ENCODE data around the gene TMEM132C. TPM values are rescaled to one million over a fixed set of nuclear protein-coding genes. Genes with fewer than 3 reads are reported as not detected.
"Not testable (repeated sequence)": the region's sequence is repeated elsewhere in the genome, so short reads cannot be mapped to it uniquely, and the experiment has no call there.

TMEM132C gene
- total RNA-seq, 2 donors from 2014 or later, result 0.46 to 5.3 TPM

DNA sequence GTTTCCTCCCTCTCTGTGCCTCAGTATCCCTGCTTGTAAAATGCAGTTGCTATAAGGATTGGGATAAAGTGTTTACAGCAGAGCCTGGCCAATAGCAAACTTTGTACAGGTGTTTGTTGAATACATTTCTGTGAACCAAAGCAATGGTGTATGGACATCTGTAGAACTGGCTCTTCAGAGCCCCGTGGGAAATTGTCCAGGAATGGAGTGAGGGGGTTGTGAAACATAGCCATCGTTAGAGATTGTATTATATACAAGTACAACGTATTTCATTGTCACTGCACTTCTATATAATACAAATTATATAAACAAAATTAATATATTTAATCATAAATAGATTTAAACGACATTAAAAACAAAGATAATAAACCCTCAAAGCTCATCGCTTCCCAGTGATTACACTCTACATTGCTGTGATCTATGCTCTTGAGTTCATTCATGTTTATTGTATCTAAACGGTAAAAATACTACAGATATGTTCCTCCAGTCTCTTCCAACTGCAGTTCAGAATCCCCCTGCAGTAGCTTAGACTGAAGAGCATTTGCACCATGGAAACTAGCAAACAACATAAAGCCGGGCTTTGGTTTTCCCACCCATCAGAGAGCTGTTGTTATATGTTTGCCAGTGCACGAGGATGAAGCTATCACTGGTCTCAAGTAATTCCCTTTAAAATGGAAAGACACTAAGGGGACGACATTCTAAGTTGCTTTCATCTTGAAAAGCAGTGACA, 216.7 kb downstream of the TMEM132C start:
- H3K9me3 ChIP-seq, result no peaks in the 10 kb centered on the region
- H3K4me1 ChIP-seq (replicated peaks), result no peaks in the 10 kb centered on the region
- WGBS, result 59% methylated on average over 9 of the region's 9 CpGs
- H3K4me3 ChIP-seq, result no peak overlapping the region
- no peak for DNase-seq (ENCODE audit: low spot score)
- H3K27me3 ChIP-seq (replicated peaks; ENCODE audit: insufficient read depth), result no peaks in the 10 kb centered on the region
- no peaks in the 10 kb centered on the region for H3K36me3 ChIP-seq
- H3K27ac ChIP-seq, result no peak overlapping the region
- intact Hi-C loops (cut with DNase I), result no loop called here
- TF ChIP-seq CTCF (IDR thresholded peaks at IDR 0.05) (no peak), POLR2AphosphoS5 (IDR thresholded peaks at IDR 0.05) (no peak), POLR2A (IDR thresholded peaks at IDR 0.05) (no peak)

DNA sequence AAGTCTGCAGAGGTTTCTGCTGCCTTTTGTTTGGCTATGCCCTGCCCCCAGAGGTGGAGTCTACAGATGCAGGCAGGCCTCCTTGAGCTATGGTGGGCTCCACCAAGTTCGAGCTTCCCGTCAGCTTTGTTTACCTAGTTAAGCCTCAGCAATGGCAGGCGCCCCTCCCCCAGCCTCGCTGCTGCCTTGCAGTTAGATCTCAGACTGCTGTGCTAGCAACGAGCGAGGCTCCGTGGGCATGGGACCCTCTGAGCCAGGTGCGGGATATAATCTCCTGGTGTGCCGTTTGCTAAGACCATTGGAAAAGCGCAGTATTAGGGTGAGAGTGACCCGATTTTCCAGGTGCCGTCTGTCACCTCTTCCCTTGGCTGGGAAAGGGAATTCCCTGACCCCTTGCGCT, 230.4 kb downstream of the TMEM132C start:
- H3K27ac ChIP-seq; H3K4me3 ChIP-seq; H3K4me1 ChIP-seq (replicated peaks); H3K36me3 ChIP-seq; DNase-seq (ENCODE audit: low spot score); H3K27me3 ChIP-seq (replicated peaks; ENCODE audit: insufficient read depth); intact Hi-C loops (cut with DNase I); H3K9me3 ChIP-seq: not testable (repeated sequence)
- 95% methylated on average over 13 of the region's 13 CpGs for WGBS

GRCh38 chr12:128507470-128507869, 240.5 kb downstream of the TMEM132C start:
- no peaks in the 10 kb centered on the region for H3K4me1 ChIP-seq (replicated peaks)
- no peak overlapping the region for H3K4me3 ChIP-seq
- no peak overlapping the region for H3K27ac ChIP-seq
- DNase-seq (ENCODE audit: low spot score), result no peak
- H3K9me3 ChIP-seq, result no peaks in the 10 kb centered on the region
- H3K36me3 ChIP-seq, result no peaks in the 10 kb centered on the region
- intact Hi-C loops (cut with DNase I), result no loop called here
- no peaks in the 10 kb centered on the region for H3K27me3 ChIP-seq (replicated peaks; ENCODE audit: insufficient read depth)
- TF ChIP-seq POLR2AphosphoS5 (IDR thresholded peaks at IDR 0.05) (no peak), POLR2A (IDR thresholded peaks at IDR 0.05) (no peak), CTCF (IDR thresholded peaks at IDR 0.05) (no peak)
- 80% methylated on average over 7 of the region's 7 CpGs for WGBS

- intact Hi-C loops (cut with DNase I), result no loop called here
- no peak overlapping the region for H3K27ac ChIP-seq
- H3K9me3 ChIP-seq, result no peaks in the 10 kb centered on the region
- no peak overlapping the region for H3K4me3 ChIP-seq
- DNase-seq (ENCODE audit: low spot score), result no peak
- no peaks in the 10 kb centered on the region for H3K4me1 ChIP-seq (replicated peaks)
- H3K36me3 ChIP-seq, result no peaks in the 10 kb centered on the region
- no peak for TF ChIP-seq POLR2AphosphoS5 (IDR thresholded peaks at IDR 0.05)
- no peak for TF ChIP-seq CTCF (IDR thresholded peaks at IDR 0.05)
- TF ChIP-seq POLR2A (IDR thresholded peaks at IDR 0.05), result no peak
- WGBS, result 91% methylated on average over 4 of the region's 4 CpGs
- no peaks in the 10 kb centered on the region for H3K27me3 ChIP-seq (replicated peaks; ENCODE audit: insufficient read depth)
These were observed 242.2 kb downstream of the TMEM132C start for GRCh38 chr12:128509170-128509569.

DNA sequence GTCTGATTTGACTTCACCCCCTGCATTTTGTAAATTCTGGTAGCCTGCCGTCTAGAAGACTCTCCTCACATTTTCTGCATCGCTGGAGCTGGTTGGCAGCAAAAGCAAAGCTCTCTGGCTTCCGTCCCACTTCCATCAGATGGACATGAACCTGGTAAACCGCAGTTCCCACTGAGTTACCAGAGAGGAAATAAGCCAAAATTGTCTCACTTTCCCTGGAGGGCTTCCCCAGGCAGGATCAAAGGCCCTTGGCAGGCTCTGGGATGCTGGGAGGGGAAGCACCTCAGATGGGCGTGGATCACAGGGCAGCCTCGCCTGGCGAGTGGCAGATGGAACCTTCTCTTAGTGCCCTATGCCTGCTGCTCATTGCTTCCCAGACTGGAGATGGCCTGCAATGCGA, 243.5 kb downstream of the TMEM132C start:
- Histone ChIP-seq H3K27me3 (replicated peaks; ENCODE audit: insufficient read depth) (no peaks in the 10 kb centered on the region), H3K4me1 (replicated peaks) (no peaks in the 10 kb centered on the region), H3K27ac (no peak overlapping the region), H3K9me3 (no peaks in the 10 kb centered on the region), H3K4me3 (no peak overlapping the region), H3K36me3 (no peaks in the 10 kb centered on the region)
- TF ChIP-seq POLR2A (IDR thresholded peaks at IDR 0.05) (no peak), POLR2AphosphoS5 (IDR thresholded peaks at IDR 0.05) (no peak), CTCF (IDR thresholded peaks at IDR 0.05) (no peak)
- intact Hi-C loops (cut with DNase I), result no loop called here
- no peak for DNase-seq (ENCODE audit: low spot score)
- WGBS, result 77% methylated on average over 8 of the region's 8 CpGs
